ENCODE measurements around the gene PARD6G.

DNA sequence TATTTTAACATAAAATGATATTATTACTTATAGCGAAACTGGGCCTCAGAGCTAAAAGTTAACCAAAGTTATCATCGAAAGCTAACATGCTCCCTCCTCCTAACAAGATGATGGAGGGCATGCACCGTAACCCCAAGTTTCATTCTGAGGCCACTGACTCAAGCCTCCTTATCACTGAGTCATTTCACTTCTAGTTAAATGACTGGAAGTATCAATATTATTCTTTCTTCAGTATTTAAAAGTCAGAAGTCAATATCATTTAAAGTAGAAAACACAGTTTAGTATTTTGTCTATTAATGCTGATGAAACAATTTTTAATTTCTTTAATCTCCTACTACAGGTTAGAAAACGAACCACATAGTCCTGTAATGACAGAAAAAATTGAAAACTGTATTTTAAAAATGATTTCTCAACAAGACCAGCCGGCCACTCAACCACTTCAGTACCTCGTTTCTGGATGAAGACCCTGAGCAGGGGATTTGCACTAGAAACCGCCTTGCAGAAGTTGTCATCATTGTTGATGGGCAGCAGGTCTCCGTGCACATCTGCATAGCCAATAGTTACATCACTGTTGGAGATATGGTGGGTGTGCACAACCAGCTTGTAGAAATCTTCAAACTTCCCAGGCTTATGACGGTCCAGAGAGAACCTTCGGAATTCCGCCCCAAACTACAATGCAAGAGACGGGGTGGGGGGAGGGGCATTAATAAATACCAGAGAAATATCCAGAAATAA lies 44.9 kb downstream of the PARD6G start:
- TF ChIP-seq, protein P1, sequence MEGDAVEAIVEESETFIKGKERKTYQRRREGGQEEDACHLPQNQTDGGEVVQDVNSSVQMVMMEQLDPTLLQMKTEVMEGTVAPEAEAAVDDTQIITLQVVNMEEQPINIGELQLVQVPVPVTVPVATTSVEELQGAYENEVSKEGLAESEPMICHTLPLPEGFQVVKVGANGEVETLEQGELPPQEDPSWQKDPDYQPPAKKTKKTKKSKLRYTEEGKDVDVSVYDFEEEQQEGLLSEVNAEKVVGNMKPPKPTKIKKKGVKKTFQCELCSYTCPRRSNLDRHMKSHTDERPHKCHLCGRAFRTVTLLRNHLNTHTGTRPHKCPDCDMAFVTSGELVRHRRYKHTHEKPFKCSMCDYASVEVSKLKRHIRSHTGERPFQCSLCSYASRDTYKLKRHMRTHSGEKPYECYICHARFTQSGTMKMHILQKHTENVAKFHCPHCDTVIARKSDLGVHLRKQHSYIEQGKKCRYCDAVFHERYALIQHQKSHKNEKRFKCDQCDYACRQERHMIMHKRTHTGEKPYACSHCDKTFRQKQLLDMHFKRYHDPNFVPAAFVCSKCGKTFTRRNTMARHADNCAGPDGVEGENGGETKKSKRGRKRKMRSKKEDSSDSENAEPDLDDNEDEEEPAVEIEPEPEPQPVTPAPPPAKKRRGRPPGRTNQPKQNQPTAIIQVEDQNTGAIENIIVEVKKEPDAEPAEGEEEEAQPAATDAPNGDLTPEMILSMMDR (IDR thresholded peaks at IDR 0.05) = no peak
- TF ChIP-seq POLR2A (IDR thresholded peaks at IDR 0.05) = no peak

Data from body of pancreas (tissue), 4 donors.